ENCODE results near the gene GALNT7.

GALNT7 gene

DNA sequence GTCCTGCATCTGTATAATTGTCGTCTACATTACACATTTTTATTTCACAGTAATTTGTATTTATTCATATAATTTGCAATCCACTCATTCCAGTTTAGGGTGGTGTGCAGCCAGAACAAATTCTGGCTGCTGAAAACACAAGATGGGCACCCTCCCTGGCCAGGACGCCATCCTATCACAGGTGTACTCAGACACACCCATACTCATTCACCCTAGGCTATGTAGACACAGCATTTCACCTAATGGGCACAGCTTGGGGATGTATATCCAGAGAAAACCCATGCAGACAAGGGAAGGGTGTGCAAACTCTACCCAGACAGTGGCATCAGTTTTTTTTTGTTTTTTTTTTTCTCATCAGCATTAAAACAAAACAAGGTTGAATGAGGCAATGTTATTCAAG is 92.4 kb downstream of the GALNT7 start:
- no peaks in the 10 kb centered on the region for H3K36me3 ChIP-seq (ENCODE audit: control insufficient read depth in 2 of 2, insufficient read depth in 1 of 2, low read length in 2 of 2)
- H3K4me1 ChIP-seq (ENCODE audit: control insufficient read depth, insufficient read depth, low read length) = no peaks in the 10 kb centered on the region; the same call in 1 of the 2 replicates

DNA sequence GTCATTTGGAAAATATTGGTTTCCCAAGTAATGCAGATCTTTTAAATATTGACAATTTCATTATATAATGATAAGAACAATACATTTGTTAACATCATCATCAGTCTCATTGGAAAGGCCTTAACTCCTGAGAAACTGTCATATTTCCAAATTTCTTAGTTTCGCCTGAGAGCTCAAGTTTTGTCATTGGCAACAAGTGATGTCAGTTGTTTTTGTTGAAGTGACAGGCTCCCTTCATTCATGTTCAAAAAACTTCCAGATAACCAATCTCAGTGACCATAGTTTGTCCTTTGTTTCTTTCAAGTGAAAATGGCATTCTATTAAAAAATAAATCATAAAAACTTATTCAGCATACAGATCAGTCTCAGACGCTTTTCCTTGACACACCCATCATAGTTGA is 93.8 kb downstream of the GALNT7 start:
- Histone ChIP-seq H3K9me3 (ENCODE audit: control insufficient read depth, insufficient read depth, low read depth, low read length) (no peaks in the 10 kb centered on the region), H3K4me3 (ENCODE audit: low read depth, low read length) (no peak overlapping the region), H3K4me1 (ENCODE audit: control insufficient read depth, insufficient read depth, low read length) (no peaks in the 10 kb centered on the region; the same call in 1 of the 2 replicates), H3K27ac (ENCODE audit: extremely low read depth, low read depth, low read length) (no peak overlapping the region), H3K36me3 (ENCODE audit: control insufficient read depth in 2 of 2, insufficient read depth in 1 of 2, low read length in 2 of 2) (no peaks in the 10 kb centered on the region)
- POLR2A ChIA-PET = no interaction called here
- TF ChIP-seq ZBTB20 (tag by site-specific recombination; IDR thresholded peaks at IDR 0.05) (no peak), ZNF335 (tag by site-specific recombination; conservative IDR thresholded peaks at IDR 0.05) (no peak), REPIN1 (tag by site-specific recombination; IDR thresholded peaks at IDR 0.05; ENCODE audit: low read depth) (no peak), ZNF514 (tag by site-specific recombination; IDR thresholded peaks at IDR 0.05) (no peak), ZNF248 (tag by site-specific recombination; IDR thresholded peaks at IDR 0.05) (no peak), ZNF302 (tag by site-specific recombination; IDR thresholded peaks at IDR 0.05; ENCODE audit: low read depth) (no peak), ZNF548 (tag by site-specific recombination; IDR thresholded peaks at IDR 0.05) (no peak), ZIC2 (tag by site-specific recombination; IDR thresholded peaks at IDR 0.05) (no peak), HOXC10 (CRISPR knock-in tag; IDR thresholded peaks at IDR 0.05) (no peak), HOXA7 (CRISPR knock-in tag; IDR thresholded peaks at IDR 0.05; ENCODE audit: borderline replicate concordance) (no peak)
- TF ChIP-seq, protein P1, sequence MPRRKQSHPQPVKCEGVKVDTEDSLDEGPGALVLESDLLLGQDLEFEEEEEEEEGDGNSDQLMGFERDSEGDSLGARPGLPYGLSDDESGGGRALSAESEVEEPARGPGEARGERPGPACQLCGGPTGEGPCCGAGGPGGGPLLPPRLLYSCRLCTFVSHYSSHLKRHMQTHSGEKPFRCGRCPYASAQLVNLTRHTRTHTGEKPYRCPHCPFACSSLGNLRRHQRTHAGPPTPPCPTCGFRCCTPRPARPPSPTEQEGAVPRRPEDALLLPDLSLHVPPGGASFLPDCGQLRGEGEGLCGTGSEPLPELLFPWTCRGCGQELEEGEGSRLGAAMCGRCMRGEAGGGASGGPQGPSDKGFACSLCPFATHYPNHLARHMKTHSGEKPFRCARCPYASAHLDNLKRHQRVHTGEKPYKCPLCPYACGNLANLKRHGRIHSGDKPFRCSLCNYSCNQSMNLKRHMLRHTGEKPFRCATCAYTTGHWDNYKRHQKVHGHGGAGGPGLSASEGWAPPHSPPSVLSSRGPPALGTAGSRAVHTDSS (tag by site-specific recombination; IDR thresholded peaks at IDR 0.05) = no peak
- TF ChIP-seq, protein P2, sequence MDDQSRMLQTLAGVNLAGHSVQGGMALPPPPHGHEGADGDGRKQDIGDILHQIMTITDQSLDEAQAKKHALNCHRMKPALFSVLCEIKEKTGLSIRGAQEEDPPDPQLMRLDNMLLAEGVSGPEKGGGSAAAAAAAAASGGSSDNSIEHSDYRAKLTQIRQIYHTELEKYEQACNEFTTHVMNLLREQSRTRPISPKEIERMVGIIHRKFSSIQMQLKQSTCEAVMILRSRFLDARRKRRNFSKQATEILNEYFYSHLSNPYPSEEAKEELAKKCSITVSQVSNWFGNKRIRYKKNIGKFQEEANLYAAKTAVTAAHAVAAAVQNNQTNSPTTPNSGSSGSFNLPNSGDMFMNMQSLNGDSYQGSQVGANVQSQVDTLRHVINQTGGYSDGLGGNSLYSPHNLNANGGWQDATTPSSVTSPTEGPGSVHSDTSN (CRISPR knock-in tag; IDR thresholded peaks at IDR 0.05) = no peak
- CTCF ChIA-PET = interaction anchor here (0.7 to 3.0 kb wide), 3 partner anchors 13 to 886 kb away, joined by 3 to 10 read pairs (median 4); no protein-coding TSS in a partner anchor

More for the DNA sequence above, 92.4 kb downstream of the GALNT7 start:
- Histone ChIP-seq H3K4me3 (ENCODE audit: low read depth, low read length) (no peak overlapping the region), H3K9me3 (ENCODE audit: control insufficient read depth, insufficient read depth, low read depth, low read length) (no peaks in the 10 kb centered on the region), H3K27ac (ENCODE audit: extremely low read depth, low read depth, low read length) (no peak overlapping the region)
- ChIA-PET CTCF (interaction anchor here (0.6 to 3.0 kb wide), 8 partner anchors 26 to 248 kb away, joined by 3 to 11 read pairs (median 4); no protein-coding TSS in a partner anchor), POLR2A (interaction anchor here (0.8 kb wide), 1 partner anchor 110 kb away, joined by 5 read pairs; the partner anchor contains the start of gene SAP30)
- no peak for TF ChIP-seq ZSCAN16 (tag by site-specific recombination; IDR thresholded peaks at IDR 0.05)
- TF ChIP-seq ZNF433 (tag by site-specific recombination; IDR thresholded peaks at IDR 0.05; ENCODE audit: low read depth) = no peak
- TF ChIP-seq, protein P1 (tag by site-specific recombination; IDR thresholded peaks at IDR 0.05) = no peak
- no peak for TF ChIP-seq KLF10 (tag by site-specific recombination; IDR thresholded peaks at IDR 0.05)
- TF ChIP-seq ZNF560 (tag by site-specific recombination; IDR thresholded peaks at IDR 0.05; ENCODE audit: borderline replicate concordance) = no peak
- no peak for TF ChIP-seq ZNF48 (tag by site-specific recombination; IDR thresholded peaks at IDR 0.05)

DNA sequence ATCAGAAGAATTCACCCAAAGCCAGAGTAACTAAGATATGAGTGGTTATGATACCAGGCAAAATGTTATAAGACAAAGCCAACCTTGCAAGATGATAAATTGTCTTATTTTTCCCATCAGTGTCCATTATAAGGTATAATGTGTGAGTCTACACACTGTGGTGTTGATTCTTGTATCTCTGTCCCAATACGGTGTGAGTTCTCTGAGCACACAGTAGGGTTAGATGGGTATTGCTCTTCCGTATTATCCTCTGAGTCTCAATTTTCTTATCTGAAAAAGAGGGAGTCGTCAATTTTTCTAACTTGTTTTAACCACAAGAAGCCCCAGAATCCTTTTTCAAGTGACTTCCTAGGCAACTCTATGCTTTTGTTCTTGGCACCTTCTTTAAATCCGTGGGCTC is 95.6 kb downstream of the GALNT7 start:
- no peak overlapping the region for H3K4me3 ChIP-seq (ENCODE audit: low read depth, low read length)
- ChIA-PET POLR2A (no interaction called here), CTCF (interaction anchor here (0.7 to 2.3 kb wide), 3 partner anchors 37 to 232 kb away, joined by 3 to 11 read pairs (median 3); no protein-coding TSS in a partner anchor)
- no peaks in the 10 kb centered on the region for H3K9me3 ChIP-seq (ENCODE audit: control insufficient read depth, insufficient read depth, low read depth, low read length)
- peaks cover under 1% of the 10 kb centered on the region; the same call in 1 of the 2 replicates for H3K4me1 ChIP-seq (ENCODE audit: control insufficient read depth, insufficient read depth, low read length)
- no peak overlapping the region for H3K27ac ChIP-seq (ENCODE audit: extremely low read depth, low read depth, low read length)
- H3K36me3 ChIP-seq (ENCODE audit: control insufficient read depth in 2 of 2, insufficient read depth in 1 of 2, low read length in 2 of 2) = no peaks in the 10 kb centered on the region
- TF ChIP-seq ZFP41 (tag by site-specific recombination; IDR thresholded peaks at IDR 0.05; ENCODE audit: borderline replicate concordance) (no peak), ZNF24 (tag by site-specific recombination; IDR thresholded peaks at IDR 0.05) (no peak), KLF16 (tag by site-specific recombination; IDR thresholded peaks at IDR 0.05) (no peak), ZNF16 (tag by site-specific recombination; IDR thresholded peaks at IDR 0.05; ENCODE audit: low read depth) (no peak), SP2 (tag by site-specific recombination; IDR thresholded peaks at IDR 0.05) (no peak), ZNF701 (tag by site-specific recombination; IDR thresholded peaks at IDR 0.05) (no peak), YY2 (tag by site-specific recombination; IDR thresholded peaks at IDR 0.05) (no peak), ZNF837 (tag by site-specific recombination; IDR thresholded peaks at IDR 0.05) (no peak), ZNF174 (tag by site-specific recombination; IDR thresholded peaks at IDR 0.05) (no peak), ZNF548 (tag by site-specific recombination; IDR thresholded peaks at IDR 0.05) (no peak), OVOL3 (tag by site-specific recombination; IDR thresholded peaks at IDR 0.05) (no peak), MYNN (tag by site-specific recombination; IDR thresholded peaks at IDR 0.05; ENCODE audit: borderline replicate concordance) (no peak), ZIC2 (tag by site-specific recombination; IDR thresholded peaks at IDR 0.05) (no peak)
